ENCODE results near the gene NR1I3.

The NR1I3 gene

DNA sequence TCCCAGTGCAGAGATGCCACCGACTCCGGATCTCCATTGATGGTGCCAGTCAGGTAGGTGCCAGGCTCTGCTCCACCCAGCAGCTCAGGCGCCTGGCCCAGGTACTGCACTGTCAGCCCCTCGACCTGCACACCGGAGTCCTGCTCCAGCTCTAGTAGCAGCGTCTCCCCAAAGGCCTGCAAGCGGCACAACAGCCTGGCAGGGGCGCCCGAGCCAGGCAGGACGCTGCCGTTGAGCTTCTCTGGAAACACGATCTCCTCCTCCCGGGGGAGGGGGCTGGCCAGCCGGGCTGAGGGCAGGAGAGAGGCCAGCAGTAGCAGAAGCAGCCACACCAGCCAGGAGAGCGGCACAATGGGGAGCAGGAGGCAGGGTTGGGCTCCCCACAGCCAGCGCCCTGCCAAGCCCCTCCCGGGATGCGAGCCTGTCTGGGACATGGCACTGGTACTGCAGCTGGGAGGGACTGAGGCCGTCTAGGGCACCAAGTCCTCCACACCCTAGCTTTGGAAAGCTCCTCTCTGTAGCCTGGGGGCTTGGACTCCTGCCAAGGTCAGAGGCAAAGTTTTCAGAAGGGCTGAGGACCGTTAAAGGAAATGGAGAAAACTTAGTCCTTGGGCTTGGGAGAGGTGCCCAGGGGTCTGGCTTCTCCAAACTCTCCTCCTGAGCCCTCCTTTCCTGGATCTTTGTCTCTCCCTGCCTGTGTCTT lies 39.7 kb downstream of the NR1I3 start:
- TF ChIP-seq, protein P1, sequence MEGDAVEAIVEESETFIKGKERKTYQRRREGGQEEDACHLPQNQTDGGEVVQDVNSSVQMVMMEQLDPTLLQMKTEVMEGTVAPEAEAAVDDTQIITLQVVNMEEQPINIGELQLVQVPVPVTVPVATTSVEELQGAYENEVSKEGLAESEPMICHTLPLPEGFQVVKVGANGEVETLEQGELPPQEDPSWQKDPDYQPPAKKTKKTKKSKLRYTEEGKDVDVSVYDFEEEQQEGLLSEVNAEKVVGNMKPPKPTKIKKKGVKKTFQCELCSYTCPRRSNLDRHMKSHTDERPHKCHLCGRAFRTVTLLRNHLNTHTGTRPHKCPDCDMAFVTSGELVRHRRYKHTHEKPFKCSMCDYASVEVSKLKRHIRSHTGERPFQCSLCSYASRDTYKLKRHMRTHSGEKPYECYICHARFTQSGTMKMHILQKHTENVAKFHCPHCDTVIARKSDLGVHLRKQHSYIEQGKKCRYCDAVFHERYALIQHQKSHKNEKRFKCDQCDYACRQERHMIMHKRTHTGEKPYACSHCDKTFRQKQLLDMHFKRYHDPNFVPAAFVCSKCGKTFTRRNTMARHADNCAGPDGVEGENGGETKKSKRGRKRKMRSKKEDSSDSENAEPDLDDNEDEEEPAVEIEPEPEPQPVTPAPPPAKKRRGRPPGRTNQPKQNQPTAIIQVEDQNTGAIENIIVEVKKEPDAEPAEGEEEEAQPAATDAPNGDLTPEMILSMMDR (IDR thresholded peaks at IDR 0.05; ENCODE audit: low read length, missing control alignments), result no peak
- DNase-seq (ENCODE audit: low read depth), result peak; percentile 49
- H3K4me3 ChIP-seq (replicated peaks; ENCODE audit: low read depth, low read length), result peak overlapping the region; percentile 65

GRCh38 chr1:161197560-161198193 lies 40.3 kb downstream of the NR1I3 start:
- no peak for DNase-seq (ENCODE audit: low read depth)
- TF ChIP-seq, protein P1 (IDR thresholded peaks at IDR 0.05; ENCODE audit: low read length, missing control alignments), result no peak
- H3K4me3 ChIP-seq (replicated peaks; ENCODE audit: low read depth, low read length), result peak overlapping the region; percentile 65

- peak overlapping the region; percentile 65 for H3K4me3 ChIP-seq (replicated peaks; ENCODE audit: low read depth, low read length)
- TF ChIP-seq, protein P1 (IDR thresholded peaks at IDR 0.05; ENCODE audit: low read length, missing control alignments), result no peak
- DNase-seq (ENCODE audit: low read depth), result peak; percentile 83
These were observed 41.2 kb downstream of the NR1I3 start for GRCh38 chr1:161196521-161197451.

DNA sequence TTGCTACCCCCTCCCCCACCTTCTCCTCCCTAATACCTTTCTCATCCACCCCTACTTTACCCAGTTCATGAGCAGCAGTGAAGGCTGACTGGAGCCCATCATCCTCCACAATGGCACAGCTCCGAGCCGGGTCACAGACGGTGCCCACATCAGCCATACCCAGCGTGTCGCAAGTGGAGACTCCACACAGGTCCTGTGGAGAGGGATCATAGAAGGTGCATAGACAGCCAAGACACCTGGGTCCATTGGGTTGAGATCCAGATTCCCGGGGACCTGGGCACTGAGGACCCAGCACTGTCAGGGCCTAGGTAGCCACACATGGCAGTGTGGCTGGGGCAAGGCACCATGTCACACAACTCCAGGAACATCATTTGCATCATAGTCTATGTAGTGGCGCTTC lies 41.9 kb downstream of the NR1I3 start:
- peak overlapping the region; percentile 65 for H3K4me3 ChIP-seq (replicated peaks; ENCODE audit: low read depth, low read length)
- DNase-seq (ENCODE audit: low read depth), result no peak
- TF ChIP-seq, protein P1 (IDR thresholded peaks at IDR 0.05; ENCODE audit: low read length, missing control alignments), result no peak

DNA sequence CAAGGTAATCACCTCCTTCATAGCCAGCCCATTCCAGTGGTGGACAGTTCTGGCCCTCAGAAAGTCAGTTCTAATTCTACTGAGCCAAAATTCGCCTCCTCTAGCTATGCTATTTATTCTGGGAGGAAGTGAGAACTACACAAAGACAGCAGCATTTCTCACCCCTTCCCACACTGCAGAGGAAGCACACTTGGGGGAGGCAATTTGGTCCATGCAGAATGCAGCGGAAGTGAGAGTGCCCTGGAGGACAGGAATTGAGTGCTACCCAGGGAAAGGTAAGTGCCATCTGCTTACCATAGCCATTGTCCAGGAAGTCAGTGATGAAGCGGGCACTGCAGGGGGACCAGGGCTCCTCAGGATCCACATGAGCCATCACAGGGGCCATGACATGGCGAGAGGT lies 42.8 kb downstream of the NR1I3 start:
- TF ChIP-seq, protein P1 (IDR thresholded peaks at IDR 0.05; ENCODE audit: low read length, missing control alignments), result no peak
- no peak overlapping the region for H3K4me3 ChIP-seq (replicated peaks; ENCODE audit: low read depth, low read length)
- DNase-seq (ENCODE audit: low read depth), result no peak

DNA sequence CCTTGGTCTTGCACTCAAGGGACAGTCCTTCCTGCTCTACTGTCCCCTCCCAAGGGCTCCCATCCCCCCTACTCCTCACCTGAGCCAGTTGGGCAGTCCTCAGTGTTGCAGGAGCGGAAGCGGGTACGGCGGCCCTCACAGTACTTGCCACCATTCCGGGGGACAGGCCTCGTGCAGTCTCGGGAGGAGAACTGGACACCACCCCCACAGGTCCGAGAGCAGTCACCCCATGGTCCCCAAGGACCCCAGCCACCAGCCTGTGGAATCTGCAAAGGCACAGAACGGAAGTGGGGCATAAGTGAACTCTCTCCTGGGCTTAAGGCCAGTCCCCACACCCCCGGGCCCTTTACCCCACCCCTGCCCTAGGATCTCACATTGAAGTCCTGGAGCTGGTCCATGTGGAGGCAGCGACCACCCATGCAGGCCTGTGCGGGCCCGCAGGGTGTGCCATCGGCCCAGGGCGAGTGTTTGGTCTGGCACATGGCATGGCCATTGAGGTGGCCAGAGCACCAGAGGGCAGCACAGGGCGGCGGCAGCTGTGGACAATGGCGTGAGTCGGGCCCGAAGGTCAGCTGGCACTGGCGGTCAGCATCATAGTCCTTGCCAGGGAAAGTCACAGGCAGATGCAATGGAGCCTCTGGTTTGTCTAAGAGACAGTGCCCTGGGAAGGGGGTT lies 44.3 kb downstream of the NR1I3 start:
- TF ChIP-seq, protein P1 (IDR thresholded peaks at IDR 0.05; ENCODE audit: low read length, missing control alignments), result no peak
- no peak for DNase-seq (ENCODE audit: low read depth)
- no peak overlapping the region for H3K4me3 ChIP-seq (replicated peaks; ENCODE audit: low read depth, low read length)

All from fibroblast of pulmonary artery (primary cell).